HG03378 (cell line): ENCODE data around the gene NAT8.
"Not testable (repeated sequence)": the region's sequence is repeated elsewhere in the genome, so short reads cannot be mapped to it uniquely, and the experiment has no call there.

Experiments used
- ATAC-seq: cut with Tn5 transposase; IDR thresholded peaks from one replicate; pipeline ENCODE4 v1.9.1; 2021; ENCODE audit warnings: mild to moderate bottlenecking, moderate library complexity; ENCODE audit not compliant: unreplicated experiment

NAT8 gene, protein sequence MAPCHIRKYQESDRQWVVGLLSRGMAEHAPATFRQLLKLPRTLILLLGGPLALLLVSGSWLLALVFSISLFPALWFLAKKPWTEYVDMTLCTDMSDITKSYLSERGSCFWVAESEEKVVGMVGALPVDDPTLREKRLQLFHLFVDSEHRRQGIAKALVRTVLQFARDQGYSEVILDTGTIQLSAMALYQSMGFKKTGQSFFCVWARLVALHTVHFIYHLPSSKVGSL

DNA sequence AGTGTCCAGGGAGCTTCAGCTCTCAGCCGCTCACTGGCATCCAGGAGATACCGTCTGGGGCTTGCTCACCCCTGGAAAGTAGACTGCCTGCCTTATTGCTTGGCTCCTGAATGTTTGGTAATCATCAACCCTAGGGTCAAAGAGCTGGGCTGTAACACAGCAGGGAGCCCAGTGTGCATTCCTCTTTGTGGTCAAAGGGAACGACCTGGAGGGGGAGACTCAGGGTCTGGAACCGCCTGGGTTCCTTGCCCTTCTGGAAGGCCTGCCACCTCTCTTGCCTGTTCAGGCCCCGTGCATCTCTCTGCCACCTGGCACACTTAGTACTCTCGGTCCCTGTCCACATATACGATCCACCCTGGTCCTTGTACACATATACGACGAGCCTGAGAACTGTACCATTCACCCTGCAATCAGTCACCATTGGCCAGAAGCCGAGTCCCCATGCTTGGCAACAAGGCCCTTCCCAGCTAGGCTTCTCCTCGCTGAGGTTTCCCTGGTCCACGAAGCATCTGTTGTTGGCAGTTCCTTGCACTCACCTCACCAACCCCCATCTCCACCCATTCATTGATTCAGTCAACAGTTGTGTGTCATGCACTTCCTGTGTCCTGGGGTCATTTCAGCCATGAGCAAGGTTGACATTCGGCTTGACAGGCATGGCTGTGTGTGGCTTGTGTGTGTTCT, at the start of gene NAT8:
NAT8 (minus strand) TSS at position 85 of the 681 bp plus-strand sequence. CDS start 794 bp downstream, outside the sequence.
- ATAC-seq, result no peak

DNA sequence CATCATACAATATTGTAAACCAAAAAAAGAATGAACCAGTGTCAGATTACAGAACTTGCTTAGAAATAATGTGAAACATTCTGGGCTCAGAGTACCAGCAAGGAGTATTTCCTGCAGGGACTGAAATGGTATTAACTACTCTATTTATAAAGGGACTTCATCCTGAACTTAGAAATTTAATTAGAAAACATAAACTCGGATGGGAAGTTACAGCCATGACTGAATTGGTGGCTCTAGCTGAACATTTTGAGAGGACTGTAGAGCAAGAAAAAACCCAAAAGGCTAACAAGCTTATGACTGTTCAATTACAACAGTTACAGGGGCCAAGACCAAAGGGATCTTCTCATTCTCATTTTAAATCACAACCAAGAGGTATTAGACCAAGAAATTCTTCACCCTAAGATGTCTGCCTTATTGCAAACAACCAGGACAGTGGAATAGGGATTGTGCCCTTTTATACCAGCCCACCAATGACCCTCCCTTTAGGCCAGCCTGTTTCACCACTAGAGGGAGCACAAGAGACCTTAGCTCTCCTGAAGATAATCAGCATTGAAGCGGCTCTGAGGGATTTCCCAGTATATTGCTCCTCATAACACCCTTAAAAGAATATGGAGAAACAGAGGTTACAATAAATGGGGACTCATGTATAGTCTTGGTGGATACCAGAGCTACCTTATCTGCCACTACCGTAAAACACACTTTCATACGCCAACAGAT, 48.3 kb upstream of the NAT8 start:
- ATAC-seq, result not testable (repeated sequence)

DNA sequence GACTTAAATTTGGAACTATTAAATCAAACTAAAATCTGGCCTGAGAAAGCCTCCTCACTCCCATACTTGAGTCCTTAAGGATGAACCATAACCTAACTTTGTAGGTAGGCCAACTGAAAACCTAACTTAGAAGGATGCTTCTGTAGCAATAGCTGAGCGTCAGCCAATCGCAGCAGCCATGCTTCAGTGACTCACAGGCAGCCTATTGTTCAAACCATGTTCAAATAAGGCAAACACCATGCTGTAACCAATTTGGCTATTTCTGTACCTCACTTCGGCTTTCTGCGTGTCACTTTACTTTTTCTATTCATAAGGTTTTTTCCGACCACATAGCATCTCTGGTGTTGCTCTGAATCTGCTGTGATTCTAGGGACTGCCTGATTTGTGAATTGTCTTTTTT, 46.3 kb upstream of the NAT8 start:
- ATAC-seq, result not testable (repeated sequence)

DNA sequence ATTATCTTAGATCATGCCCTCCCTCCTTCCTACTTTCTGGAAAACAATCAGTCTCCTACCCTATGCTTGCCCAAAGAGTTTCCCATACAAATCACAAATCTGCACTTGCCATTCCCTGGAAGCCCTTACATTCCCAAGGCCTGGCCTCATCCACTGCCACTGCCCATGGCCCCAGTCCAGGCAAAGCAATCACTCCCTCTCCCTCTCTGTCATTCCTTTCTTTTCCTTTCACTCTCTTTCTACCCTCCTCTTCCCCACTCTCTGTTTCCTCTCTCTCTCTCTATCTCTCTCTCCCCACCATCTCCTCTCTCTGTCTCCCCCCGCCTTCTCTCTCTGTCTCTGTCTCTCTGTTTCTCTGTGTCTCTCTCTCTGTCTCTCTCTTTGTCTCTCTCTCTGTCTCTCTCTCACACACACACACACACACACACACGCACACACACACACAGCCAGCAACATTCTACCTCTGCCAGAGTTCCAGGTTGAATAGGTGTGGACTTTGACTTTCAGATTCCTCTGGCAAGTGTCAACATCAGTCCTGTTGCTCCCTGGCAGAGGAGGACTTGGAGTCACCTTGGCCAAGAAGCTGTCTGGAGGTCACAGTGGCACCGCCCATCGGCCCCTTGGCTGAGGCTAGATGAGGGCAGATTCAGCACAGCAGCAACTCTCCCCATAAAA, 43.7 kb upstream of the NAT8 start:
- ATAC-seq, result no peak

DNA sequence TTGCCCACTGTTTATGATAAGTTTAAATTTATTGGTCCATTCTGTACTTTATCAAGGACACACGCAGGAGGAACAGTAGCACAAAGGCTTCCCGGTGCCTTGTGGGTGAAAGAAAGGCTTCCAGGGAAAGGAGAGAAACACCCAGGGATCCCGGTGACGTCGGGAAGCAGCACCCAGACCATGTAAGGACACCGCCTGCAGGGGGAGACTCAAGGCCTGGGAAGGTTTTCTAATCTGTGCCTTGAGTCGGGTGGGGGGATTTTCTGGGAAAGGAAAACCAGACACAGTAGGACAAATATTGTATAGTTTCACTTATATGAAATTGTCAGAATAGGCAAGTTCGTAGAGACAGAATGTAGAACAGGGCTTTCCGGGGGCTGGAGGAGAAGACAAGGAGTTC, 42.7 kb upstream of the NAT8 start:
- ATAC-seq, result not testable (repeated sequence)

DNA sequence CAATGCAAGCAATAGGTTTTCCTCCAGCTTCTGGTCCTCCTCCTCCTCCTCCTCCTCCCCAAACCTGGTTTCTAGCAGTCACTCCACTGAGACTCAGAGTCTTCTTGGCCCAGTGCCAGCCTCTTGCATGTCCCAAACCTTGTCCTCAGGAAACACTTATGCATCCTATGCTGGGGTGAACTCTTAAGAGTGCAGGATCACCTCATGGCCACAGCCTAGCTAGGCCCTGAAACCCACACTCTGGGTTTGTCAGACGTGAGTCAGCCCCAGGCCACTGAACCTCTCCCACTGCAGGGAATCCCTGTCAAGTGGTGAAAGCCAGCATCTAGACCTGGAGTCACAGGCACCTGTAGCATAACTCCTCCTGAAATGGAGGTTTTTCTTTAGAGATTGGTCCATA, 42.1 kb upstream of the NAT8 start:
- not testable (repeated sequence) for ATAC-seq

DNA sequence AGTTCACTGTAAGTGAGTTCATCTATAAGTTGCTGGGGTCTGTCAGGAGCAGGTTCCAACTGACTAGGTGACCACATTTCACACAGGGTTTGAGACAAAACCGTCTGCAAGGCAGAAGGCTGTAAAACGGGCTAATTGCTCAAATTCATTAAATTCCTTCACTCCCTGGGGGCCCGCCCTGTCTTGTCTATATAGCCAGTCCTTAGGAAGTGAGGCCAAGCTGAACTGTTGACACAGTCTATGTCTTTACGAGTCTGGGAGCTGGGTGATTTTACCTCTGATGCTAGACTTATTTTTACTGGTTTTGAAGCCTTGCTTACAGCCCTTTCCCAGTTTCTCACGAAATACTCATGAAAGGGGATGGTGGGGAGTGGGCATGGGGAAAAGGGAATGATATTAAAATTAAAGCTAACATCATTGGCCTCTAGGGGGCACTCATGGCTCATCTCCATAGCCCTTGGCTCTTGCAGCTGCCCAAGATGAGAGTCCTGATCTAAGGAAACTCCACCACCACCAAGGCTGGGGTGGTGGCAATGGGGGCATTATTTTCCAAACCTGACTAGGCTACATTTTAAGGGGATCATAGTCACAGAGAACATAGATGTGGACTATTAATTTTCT, 37.8 kb upstream of the NAT8 start:
- ATAC-seq, result not testable (repeated sequence)

DNA sequence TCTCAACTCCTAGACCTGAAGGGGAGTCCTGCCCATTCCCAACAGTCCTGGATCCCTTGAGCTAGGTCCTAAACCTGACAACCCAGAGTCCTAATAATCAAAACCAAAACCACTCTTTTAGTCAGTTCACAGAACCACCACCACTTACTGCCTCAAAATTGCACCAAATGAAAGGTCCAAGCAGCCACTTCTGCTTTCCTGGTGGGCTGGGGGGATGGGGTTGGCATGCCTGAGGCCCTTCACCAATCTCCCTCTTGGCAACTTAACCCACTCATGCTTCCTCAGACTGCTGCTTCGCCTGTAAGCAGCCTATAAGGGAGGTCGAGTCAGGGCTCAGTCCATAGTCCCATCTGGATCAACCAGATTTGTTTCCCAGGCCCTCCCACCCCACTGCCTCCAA, 37.0 kb upstream of the NAT8 start:
- not testable (repeated sequence) for ATAC-seq

DNA sequence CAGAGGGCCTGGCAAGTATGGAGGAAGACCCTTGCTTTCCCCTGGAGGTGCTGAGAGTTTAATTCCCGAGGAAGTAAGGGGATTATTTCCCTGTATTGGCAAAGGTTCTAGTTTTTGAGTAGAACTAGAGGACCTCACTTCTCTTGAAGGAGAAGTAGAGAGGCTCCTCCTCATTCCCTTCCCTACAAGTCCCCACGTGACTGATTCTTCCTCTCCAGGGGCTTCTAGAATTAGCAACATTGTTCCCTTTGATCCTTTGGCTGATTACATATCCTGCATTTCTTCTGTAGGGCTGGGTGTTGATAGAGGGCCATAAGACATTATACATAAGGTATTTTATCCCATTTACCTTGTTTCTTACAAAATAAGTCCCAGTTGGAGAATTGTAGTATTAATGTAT, 35.8 kb upstream of the NAT8 start:
- ATAC-seq, result not testable (repeated sequence)

DNA sequence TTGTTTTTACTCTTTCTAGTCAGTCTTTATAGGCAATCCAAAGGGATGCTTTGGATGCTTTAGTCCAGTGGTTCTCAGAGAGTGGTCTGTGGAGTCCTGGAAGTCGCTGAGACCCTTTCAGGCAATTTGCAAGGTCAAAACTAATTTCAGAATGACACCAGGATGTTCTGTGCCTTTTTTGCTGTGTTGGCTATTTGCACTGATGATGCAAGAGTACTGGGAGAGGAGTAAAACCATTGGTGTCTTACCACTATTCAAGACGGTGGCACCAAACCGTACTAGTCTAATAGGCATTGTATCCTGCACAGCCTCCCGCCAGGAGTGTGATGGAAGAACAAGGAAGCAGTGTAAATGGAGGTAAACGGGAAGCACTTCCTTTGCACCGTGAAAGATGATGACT, 34.0 kb upstream of the NAT8 start:
- ATAC-seq, result not testable (repeated sequence)

DNA sequence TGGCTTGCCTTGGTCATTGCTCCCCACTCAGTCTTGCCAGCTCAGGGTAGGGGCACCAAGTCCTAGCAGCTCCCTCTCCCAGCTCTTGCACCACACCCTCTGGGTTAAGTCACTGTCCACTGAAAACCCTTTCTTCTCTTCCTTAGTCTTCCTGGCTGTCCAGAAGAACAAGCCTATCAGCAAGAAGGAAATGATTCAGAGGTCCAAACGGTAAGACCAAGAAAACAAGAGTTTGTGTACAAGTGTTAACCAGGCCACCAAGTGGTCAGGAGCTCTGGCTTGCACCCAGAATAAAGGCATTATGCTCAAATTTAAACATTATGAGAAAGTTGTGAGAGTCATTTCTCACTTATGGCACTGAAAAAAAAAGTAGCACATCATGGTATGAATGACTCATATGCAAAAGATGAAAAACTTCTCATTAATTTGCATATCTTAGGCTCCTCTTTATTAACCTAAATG, 32.5 kb upstream of the NAT8 start:
- ATAC-seq, result not testable (repeated sequence)

DNA sequence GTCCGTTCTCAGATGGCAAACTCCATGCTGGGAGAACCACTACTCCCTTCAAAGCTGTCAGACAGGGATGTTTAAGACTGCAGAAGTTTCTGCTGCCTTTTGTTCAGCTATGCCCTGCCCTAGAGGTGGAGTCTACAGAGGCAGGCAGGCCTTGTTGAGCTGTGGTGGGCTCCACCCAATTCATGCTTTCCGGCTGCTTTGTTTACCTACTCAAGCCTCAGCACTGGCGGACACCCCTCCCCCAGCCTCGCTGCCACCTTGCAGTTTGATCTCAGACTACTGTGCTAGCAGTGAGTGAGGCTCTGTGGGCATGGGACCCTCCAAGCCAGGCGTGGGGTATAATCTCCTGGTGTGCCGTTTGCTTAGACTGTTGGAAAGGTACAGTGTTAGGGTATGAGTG, 27.8 kb upstream of the NAT8 start:
- not testable (repeated sequence) for ATAC-seq

DNA sequence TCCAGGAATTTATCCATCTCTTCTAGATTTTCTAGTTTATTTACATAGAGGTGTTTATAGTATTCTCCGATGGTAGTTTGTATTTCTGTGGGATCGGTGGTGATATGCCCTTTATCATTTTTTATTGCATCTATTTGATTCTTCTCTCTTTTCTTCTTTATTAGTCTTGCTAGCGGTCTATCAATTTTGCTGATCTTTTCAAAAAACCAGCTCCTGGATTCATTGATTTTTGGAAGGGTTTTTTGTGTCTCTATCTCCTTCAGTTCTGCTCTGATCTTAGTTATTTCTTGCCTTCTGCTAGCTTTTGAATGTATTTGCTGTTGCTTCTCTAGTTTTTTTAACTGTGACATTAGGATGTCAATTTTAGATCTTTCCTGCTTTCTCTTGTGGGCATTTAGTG, 25.0 kb upstream of the NAT8 start:
- ATAC-seq, result not testable (repeated sequence)

DNA sequence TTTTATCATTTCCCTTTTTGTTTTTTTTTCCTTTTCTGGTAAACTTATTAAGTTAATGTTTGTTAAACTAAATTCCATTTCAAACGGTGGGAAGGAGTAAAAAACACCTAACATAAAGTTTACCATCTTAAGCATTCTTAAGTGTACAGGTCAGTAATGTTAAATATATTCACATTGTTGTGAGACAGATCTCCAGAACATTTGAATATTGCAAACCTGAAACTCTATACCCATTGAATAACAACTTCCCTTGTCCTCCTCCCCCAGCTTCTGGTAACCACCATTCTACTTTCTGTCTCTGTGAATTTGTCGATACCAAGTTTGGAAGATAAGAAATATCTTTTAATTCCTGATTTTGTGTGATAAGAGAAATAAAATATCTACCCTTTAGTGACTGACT, 12.0 kb upstream of the NAT8 start:
- no peak for ATAC-seq

DNA sequence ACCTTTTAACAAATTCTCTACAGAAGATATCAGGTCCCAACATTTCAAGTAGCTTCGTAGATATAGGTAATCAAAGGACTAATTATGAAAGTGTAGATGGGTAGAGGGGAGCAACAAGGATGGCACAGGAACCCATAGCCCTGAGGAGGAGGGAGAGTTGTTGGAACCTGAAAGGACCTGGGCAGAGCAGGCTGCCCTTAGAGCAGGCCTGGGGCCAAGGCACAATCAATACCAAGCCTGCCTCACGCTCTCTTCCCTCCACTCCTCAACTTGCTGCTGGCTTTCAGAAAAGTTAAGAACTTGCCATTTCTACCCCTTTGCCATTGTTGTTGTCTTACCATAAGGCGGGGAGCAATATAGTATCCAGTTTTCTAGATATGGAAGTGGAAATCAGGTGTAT, 10.1 kb upstream of the NAT8 start:
- ATAC-seq, result no peak

DNA sequence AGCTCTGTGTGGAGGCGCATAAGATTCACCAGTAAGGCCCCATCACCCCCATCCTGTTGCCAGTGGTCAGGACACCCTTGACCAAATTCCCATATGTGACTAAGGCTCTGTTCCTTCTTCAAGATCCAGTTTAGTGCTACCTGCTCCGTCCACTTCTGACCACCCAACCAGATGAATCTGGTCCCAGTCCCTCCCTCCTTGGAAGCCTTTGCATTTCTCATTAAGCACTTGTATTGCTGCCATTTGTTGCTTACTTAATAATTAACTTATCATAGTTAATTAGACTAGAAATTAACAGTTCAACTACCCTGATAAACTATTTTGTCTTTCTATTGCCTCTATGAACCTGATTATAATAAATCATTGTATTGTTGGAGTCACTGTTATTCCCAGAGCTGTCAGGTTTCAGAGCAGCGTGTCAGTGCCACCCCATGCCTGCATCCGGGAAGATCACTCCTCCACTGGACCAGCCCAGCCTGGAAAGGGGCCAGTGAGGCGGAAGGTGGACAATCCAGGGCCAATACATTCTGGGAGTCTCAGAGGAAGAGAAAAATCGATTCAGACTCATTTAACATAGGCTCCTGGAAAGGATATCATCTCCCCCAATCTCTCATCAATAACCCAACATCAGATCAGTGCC, 9.5 kb upstream of the NAT8 start:
- no peak for ATAC-seq

DNA sequence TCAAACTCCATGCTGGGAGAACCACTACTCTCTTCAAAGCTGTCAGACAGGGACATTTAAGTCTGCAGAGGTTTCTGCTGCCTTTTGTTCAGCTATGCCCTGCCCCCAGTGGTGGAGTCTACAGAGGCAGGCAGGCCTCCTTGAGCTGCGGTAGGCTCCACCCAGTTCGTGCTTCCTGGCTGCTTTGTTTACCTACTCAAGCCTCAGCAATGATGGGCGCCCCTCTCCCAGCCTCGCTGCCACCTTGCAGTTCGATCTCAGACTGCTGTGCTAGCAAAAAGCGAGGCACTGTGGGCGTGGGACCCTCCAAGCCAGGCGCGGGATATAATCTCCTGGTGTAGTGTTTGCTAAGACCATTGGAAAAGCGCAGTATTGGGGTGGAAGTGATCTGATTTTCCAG, 5.5 kb upstream of the NAT8 start:
- ATAC-seq, result not testable (repeated sequence)

DNA sequence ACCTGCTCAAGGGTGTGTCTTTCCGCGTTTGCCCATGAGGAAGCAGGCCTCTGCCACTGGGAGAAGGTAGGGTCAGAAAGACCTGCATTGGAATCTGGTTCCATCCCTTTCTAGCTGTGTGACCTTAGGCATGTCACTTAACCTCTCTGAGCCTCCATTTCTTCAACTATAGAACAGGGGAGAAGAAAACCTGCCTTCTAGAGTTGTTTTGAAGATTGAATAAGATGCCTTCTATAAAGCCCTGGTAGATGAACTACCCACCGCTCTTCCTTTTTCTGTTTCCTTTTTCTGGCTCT, 507 bp downstream of the NAT8 start:
- ATAC-seq, result no peak

DNA sequence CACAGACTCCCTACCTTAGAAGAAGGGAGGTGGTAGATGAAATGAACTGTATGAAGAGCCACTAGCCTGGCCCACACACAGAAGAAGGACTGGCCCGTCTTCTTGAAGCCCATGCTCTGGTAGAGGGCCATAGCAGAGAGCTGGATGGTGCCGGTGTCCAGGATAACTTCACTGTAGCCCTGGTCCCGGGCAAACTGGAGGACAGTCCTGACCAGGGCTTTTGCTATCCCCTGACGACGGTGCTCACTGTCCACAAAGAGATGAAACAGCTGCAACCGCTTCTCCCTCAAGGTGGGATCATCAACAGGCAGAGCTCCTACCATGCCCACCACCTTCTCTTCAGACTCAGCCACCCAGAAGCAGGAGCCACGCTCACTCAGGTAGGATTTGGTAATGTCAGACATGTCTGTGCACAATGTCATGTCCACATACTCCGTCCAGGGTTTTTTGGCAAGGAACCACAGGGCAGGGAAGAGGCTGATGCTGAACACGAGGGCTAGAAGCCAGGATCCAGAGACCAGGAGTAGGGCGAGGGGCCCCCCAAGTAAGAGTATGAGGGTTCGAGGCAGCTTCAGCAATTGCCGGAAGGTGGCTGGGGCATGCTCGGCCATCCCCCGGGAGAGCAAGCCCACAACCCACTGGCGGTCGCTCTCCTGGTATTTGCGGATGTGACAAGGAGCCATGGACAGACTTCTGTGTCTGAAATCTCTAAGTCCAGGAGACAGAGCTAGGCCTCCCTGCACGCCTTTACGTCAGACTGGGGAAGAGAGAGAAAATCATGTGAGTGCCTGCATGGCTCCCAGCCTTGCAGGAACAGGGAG, 1.1 kb downstream of the NAT8 start:
- ATAC-seq, result no peak

DNA sequence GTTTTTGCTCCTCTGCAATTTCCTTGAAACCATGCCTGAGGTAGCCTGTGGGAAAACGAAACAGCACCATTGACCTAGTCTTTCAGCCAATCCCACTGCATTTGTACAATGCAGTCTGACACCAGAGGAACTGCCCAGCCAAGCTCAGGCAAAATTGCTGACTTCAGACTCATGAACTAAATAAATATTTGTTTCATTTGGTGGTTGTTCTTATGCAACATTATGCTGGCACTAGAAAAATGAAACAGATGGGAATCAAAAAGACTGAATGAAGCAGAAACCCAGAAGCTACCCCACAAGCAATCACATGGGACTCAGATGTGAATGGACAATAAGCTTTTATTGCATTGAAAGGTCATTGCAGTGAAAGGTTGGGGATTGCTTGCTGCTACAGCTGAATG, 1.7 kb downstream of the NAT8 start:
- no peak for ATAC-seq
